Measurements from ENCODE around the gene DLG5.

The DLG5 gene

GRCh38 chr10:77909749-77910375 lies 16.7 kb downstream of the DLG5 start:
- no peak for DNase-seq

DNA sequence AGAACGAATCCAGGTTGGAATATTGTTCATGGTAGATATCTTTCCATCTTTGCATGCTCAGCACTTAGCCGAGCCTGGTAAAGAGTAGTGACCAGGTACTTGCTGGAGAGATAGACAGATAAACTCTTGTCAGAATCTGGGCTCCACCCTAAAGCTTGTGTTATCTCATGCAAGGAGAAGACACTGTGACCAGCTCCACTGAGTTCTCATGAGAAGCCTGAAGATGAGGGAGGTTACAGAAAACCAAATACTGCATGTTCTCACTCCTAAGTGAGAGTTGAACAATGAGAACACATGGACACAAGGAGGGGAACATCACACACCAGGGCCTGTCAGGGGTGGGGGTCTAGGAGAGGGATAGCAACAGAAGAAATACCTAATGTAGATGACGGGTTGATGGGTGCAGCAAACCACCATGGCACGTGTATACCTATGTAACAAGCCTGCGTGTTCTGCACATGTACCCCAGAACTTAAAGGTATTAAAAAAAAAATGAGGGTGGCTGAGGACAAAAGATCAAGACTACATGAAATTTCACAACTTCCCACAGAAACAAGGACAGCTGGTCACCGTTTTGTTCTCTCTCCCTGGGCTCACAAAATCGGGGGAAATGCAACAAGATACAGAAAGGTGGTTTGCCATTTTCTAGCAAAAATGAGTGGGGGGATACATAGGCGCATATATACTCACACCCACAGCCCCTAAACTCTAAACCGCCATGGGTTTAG lies 17.4 kb downstream of the DLG5 start:
- no peak for DNase-seq

DNA sequence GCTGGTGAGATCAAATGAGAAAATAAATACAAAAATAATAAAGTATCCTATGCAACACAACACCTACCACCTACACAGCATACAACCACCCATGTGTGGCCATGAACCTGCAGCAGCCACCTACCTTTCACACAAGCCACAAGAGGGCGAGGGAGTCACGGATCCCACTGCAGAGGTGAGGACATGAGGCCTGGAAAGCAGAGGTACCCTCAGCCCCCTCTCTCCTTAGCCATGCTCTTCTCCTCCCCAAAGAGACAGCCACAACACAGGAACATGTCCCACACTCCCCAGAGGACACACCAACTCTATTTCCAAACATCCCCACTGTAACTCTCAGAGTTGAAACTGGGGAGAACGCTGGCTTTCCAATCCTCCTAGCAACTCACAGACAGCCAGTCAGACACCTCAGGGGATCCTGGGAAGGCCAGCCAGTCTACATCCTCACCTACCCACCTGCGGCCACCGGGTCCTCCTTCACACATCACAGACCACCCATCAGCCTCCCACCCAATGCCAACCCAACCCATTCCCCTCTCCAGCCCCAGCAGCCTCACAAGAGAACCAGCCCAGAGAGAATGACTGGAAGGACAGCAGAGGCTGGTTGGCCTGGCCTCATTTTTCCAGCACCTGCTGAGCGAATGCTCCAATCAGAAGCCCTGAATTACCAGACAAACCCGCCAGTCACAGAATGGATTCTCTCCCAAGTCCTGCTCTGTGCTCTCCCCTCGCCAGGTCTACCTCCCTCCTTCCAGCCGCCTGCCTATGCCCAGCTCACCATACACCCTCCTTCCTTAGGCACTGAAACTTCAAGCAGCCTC lies 18.4 kb downstream of the DLG5 start:
- DNase-seq, result no peak

GRCh38 chr10:77907462-77907861 lies 19.1 kb downstream of the DLG5 start:
- DNase-seq, result no peak

DNA sequence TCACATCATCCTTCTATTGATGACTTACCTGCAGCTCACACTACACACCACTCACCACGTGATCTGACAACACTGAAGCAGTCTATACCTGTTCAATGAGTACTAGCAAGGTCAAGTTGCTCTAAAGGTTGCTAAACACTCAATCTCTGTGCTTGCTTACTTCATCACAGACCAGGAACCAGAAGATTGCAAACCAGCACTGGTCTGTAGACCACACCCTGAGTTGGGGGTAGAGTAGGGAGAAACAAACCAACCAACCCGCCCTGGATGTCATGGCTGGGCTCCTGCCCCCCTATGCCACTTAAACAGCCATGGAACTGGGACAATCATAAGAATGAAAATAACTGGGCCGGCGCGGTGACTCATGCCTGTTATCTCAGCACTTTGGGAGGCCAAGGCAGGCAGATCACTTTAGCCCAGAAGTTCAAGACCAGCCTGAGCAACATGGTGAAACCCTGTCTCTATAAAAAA lies 19.6 kb downstream of the DLG5 start:
- no peak for DNase-seq

DNA sequence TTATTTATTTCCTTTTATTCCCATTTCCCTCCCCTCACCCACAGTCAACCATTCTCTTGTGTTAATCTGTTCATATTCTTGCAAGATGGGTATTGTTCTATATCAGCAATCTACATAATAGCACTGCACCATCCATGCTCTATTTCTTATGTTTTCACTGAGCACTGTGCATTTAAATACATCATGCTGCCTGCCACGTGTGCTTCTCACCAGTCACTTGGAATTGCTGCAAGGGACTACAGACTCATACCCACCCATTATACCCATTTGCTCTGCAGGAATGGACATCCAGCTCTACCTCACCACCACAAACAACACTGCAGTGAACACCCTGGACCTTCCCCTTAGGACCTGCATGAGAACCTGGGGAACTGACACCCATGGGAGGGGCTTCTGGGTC lies 20.8 kb downstream of the DLG5 start:
- DNase-seq, result no peak

DNA sequence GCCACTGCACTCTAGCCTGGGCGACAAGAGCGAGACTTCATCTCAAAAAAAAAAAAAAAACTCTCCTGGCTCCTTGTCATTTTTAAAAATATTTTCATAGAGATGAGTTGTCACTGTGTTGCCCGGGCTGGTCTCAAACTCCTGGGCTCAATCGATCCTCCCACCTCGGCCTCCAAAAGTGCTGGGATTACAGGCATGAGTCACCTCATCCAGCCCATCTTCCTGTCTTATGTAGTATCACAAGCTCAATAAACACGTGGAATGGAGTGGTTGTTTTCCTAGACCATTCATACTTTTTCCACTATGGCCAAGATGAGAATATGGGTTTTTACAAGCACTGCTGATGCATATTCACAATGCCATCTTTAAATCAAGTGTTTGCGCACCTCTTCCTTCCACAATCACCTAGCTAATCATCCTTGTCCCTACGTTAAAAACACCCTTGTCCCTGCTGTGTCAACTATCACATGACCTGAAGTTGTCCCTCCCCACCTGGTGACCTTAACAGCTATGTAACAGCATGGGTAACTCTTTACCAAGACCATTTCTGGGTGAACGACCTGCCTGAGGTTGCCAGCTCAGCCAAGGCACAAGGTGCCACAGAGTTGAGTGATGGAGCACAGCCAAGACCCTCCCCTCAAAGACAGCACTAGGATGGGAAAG lies 21.3 kb downstream of the DLG5 start:
- peak; percentile 30 for DNase-seq

DNA sequence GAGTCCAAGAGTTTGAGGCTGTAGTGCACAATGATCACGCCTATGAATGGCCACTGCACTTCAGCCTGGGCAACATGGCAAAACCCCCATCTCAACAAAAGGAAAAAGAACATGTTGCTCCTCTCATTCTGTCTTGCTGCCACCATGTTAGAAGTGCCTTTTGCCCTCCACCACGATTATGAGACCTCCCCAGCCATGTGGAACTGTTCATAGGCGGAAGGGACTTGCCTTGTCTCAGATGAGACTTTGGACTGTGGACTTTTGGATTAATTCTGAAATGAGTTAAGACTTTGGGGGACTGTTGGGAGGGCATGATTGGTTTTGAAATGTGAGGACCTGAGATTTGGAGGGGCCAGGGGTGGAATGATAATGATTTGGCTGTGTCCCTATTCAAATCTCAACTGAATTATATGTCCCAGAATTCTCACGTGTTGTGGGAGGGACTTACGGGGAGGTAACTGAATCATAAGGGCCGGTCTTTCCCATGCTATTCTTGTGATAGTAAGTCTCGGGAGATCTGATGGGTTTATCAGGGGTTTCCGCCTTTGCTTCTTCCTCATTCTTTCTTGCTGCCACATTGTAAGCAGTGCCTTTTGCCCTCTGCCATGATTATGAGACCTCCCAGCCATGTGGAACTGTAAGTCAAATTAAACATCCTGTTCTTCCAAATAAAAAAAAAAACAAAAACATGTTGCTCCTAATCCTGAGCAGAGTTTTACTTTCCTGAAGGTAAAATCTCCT lies 22.3 kb downstream of the DLG5 start:
- no peak for DNase-seq

- DNase-seq, result no peak
Observed at GRCh38 chr10:77902159-77902558, 24.4 kb downstream of the DLG5 start.

- no peak for DNase-seq
Observed at GRCh38 chr10:77901743-77902142, 24.8 kb downstream of the DLG5 start.

- no peak for DNase-seq
Observed at GRCh38 chr10:77899690-77900089, 26.9 kb downstream of the DLG5 start.

GRCh38 chr10:77899080-77899477 lies 27.5 kb downstream of the DLG5 start:
- DNase-seq, result no peak

DNA sequence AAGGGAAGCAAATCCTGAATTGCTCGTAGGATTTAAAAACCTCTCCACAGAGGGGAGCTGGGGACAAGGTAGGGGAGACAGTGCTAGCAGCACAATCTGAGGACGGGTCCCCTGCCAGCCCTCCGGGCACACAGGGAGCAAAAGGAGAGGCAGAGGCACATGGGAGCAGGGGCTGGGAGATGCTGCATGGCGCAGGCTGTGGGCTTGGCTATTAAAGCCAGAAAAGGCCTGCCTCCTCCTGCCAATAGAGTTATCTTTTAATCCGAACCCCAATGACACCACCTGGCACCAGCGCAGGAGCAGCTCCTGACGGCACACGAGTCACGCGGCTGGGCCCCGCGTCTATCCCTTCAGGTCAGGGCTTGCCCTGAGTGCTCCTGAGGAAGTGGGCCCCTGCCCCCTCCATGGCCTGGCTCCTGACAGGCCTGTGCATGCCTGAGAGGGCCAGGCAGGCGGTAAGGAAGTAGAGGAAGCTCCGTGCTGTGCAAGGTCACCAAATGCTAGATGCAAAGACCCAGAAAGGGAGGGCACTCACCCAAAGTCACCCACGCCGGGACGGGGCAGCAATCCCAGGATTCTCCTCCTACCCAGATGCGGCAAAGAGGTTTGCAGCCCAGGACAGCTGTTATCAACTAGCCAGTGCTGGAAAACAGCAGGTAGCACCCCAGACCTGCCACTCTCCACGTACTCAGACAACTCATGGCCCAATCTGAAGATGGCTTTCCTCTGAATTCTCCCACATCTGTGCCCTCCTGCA lies 28.1 kb downstream of the DLG5 start:
- no peak for DNase-seq

DNA sequence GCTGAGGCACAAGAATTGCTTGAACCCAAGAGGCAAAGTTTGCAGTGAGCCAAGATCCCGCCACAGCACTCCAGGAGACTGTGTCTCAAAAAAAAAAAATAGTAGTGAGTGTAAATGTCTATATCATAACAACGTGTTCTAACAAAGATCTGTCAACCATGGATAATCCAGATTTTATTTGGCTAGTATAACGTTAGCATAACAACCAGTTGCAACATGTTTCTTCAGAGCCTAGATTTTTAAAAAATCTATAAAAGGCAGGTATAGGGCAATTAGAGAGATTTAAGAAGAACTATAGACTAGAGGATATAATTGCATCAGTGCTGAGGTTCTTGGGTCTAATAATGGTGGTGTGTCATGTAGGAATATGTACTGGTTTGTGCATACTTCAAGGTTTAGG lies 30.5 kb downstream of the DLG5 start:
- DNase-seq, result no peak

- no peak for DNase-seq
Observed at GRCh38 chr10:77894058-77894457, 32.5 kb downstream of the DLG5 start.

DNA sequence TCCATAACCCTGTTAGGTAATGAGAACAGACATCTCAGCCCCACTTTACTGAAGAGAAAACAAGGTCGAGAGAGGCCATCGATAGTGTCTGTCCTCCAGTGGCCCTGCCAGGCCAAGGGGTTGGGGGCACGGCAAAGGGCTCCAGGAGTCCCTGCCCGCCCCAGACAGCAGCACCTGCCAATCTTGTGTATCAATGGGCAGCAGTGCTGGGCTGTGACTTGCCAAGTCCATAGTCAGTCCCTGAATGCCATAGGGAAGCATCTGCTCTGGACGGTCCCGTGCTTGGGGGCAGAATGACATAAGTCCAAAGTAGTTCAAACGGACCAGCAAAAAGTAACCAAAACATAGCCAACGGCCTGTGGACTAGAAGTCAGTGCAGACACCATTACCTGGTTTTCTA lies 33.2 kb downstream of the DLG5 start:
- no peak for DNase-seq

DNA sequence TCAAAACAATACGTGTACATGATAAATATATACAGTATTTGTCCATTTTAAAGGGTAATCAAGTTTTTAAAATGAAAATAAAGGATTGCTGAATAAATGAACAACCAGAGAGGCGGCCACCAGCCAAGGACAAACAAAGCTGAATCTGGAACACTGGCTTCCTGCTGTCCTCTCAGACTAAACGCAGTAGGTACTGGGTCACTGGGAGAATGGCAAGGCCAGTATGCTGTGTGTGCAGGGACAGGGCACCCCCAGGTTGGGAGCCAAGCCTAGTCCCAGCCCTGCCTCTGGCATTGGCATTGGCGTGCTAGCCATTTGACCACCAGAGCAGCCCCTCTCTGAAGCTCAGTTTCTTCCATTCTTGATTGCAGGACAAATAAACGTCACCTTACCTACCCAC lies 33.8 kb downstream of the DLG5 start:
- DNase-seq, result no peak

DNA sequence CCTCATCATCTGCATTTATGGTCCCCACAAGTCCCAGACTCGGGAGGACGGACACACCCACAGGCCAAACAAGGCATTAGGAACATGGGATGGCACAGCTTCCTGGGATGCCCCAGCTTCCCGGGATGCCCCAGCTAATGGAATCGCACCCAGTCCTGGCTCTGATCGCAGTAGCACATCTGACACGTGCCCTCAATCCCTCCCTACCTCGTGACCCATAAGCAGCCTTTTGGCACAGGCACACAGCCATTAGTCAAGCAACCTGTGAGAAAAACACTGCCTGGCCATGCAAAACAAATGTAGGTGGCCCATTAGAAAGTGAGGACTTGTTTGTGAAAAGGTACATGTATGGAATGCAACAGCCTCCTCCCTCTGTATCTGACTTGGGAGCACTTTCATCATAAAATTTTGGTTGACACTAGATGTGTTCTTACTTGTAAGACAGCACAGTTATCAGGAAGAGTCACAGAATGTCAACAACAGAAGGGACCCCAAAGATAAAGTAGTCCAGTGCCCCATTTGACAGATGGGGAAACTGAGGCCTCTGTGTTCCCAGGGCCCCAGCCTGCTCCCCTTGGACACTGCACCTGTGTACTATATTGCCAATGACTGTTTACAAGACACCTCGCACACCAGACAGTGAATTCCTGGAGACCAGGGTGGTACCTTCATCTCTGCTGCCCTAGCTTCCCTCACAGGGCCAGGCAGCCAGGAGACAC lies 34.4 kb downstream of the DLG5 start:
- no peak for DNase-seq

DNA sequence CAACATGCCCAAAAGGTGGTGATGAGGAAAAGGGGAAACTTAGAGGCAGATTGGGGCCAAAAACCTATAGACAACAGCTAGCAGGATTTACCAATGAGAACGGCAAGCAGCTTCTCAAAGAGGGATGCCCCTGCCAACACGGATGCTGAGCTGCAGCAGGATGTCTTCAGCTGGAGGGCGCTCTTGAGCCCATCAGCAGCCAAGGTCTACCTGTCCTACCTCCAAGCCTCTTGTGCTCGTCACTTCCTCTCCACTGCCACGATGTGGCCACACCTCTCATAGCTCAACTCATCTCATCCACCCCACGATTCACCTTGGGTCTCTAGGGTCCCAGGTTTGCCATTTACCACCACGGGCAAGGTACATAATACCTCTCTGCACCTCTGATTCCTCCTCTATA lies 36.5 kb downstream of the DLG5 start:
- DNase-seq, result no peak

DNA sequence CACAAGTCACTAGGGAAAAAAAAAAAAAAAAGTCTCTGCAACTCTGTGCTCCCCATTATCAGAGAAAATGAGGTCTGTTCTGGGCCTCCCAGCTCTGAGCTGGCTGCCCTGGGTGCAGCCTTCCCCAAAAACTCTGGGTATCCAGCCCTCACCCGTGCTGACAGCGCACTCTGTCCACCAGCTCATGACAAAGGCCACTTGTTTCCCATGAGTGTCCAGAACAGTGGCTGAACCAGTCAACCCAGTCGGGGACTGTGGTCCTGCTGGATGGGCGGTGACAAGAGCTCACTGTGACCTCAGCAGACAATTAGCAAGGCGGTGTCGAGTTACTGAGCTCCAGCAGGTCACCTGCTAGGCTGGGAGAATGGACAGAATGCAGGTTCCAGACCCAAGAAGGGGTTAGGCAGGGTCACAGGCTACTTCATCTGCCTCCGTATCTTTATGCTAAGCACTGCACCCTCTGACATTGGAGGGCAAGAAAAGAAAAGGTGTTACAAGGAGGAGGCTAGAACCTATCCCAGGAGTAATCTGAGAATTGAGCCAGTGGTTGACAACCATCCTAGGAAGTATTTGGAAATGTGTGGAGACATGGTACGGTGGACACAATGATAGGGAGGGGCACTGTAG lies 37.2 kb downstream of the DLG5 start:
- DNase-seq, result peak; percentile 79

DNA sequence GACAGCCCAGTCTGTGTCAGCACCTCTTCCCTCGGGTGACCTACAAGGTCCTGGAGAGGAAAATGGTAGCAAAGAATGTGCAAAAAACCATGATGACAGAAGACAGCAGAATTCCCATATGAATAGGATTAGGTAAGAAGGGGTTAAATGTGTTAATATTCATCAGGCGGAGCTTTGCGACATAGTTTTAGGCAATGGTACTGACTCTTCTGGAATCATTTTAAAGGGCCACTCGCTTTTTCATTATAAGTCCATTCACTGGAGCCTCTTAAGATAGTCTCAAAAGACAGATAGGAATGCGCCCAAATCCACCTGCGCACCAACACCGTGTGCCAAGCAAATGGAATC lies 38.2 kb downstream of the DLG5 start:
- DNase-seq, result no peak

Data from NCI-H774 (cell line).